HEK293T (cell line): ENCODE data around the gene ART5.
A peak's percentile ranks its signal among the peaks of the same experiment; 100 is the strongest.

Experiments
- CTCF ChIA-PET: fragments of 350-600 bp; formaldehyde crosslinking; extraction: SDS; loops from one replicate; lab custom pipeline; 2021; ENCODE audit warnings: antibody characterized with exemption, inconsistent platforms; lab: Yijun Ruan, JAX
- POLR2A ChIA-PET: fragments of 350-600 bp; formaldehyde crosslinking; extraction: SDS; loops from one replicate; lab custom pipeline; 2020; ENCODE audit warnings: antibody characterized with exemption, inconsistent platforms; lab: Yijun Ruan, JAX
- DNase-seq: peaks from one replicate; pipeline ENCODE4 v3.0.0; 2012; ENCODE audit warnings: mixed read lengths; ENCODE audit errors: extremely low spot score
- ARNT ChIP-seq: fragments of 450-650 bp; IDR thresholded peaks from 2 replicates; pipeline ENCODE4 v1.6.1; 2017; ENCODE audit warnings: mild to moderate bottlenecking
- BHLHE40 ChIP-seq: fragments of 450-650 bp; IDR thresholded peaks from 2 replicates; pipeline ENCODE4 v1.6.1; 2016; ENCODE audit warnings: mild to moderate bottlenecking, moderate library complexity, borderline replicate concordance
- CTBP1 ChIP-seq: fragments of 450-650 bp; IDR thresholded peaks from 2 replicates; pipeline ENCODE4 v1.6.1; 2016; ENCODE audit warnings: borderline replicate concordance
- ELF4 ChIP-seq: fragments of 450-650 bp; IDR thresholded peaks from 2 replicates; pipeline ENCODE4 v1.6.1; 2017; ENCODE audit warnings: antibody characterized with exemption
- FOXA1 ChIP-seq: fragments of 450-650 bp; IDR thresholded peaks from 2 replicates; pipeline ENCODE4 v1.6.1; 2016; ENCODE audit warnings: mild to moderate bottlenecking
- FOXK2 ChIP-seq: fragments of 450-650 bp; IDR thresholded peaks from 2 replicates; pipeline ENCODE4 v1.6.1; 2016; ENCODE audit warnings: mild to moderate bottlenecking
- FOXM1 ChIP-seq: fragments of 450-650 bp; IDR thresholded peaks from 2 replicates; pipeline ENCODE4 v1.6.1; 2017; ENCODE audit warnings: mild to moderate bottlenecking, borderline replicate concordance
- HDGF ChIP-seq: fragments of 450-650 bp; IDR thresholded peaks from 2 replicates; pipeline ENCODE4 v1.6.1; 2017; ENCODE audit warnings: antibody characterized with exemption, borderline replicate concordance
- L3MBTL2 ChIP-seq: fragments of 450-650 bp; conservative IDR thresholded peaks from 2 replicates; pipeline ENCODE4 v1.6.1; 2016; ENCODE audit warnings: mild to moderate bottlenecking
- LEF1 ChIP-seq: fragments of 450-650 bp; IDR thresholded peaks from 2 replicates; pipeline ENCODE4 v1.6.1; 2017; ENCODE audit warnings: mild to moderate bottlenecking, borderline replicate concordance
- NFRKB ChIP-seq: fragments of 450-650 bp; IDR thresholded peaks from 2 replicates; pipeline ENCODE4 v1.6.1; 2016; ENCODE audit warnings: mild to moderate bottlenecking, moderate library complexity
- PKNOX1 ChIP-seq: fragments of 450-650 bp; IDR thresholded peaks from 2 replicates; pipeline ENCODE4 v1.6.1; 2016
- SP1 ChIP-seq: fragments of 450-650 bp; IDR thresholded peaks from 2 replicates; pipeline ENCODE4 v1.6.1; 2017
- SUZ12 ChIP-seq: fragments of 450-650 bp; IDR thresholded peaks from 2 replicates; pipeline ENCODE4 v1.6.1; 2016; ENCODE audit warnings: mild to moderate bottlenecking
- TARDBP ChIP-seq: fragments of 450-650 bp; IDR thresholded peaks from 2 replicates; pipeline ENCODE4 v1.6.1; 2016
- ZNF384 ChIP-seq: fragments of 450-650 bp; IDR thresholded peaks from 2 replicates; pipeline ENCODE4 v1.6.1; 2016

Gene ART5

GRCh38 chr11:3674189-3674588 lies 32.4 kb upstream of the ART5 start:
- ChIA-PET POLR2A (no interaction called here), CTCF (no interaction called here)
- DNase-seq = no peak
- no peak for TF ChIP-seq SUZ12
- no peak for TF ChIP-seq FOXK2
- no peak for TF ChIP-seq BHLHE40
- no peak for TF ChIP-seq LEF1
- TF ChIP-seq HDGF = no peak
- no peak for TF ChIP-seq PKNOX1
- TF ChIP-seq ARNT = no peak
- TF ChIP-seq CTBP1 = no peak
- no peak for TF ChIP-seq FOXA1
- TF ChIP-seq ELF4 = no peak
- TF ChIP-seq ZNF384 = no peak
- TF ChIP-seq SP1 = no peak

GRCh38 chr11:3671334-3672254 lies 29.8 kb upstream of the ART5 start, which contains the start of gene CHRNA10:
Gene CHRNA10, minus strand, starts transcription at chr11:3671384. Its CDS starts 72 bp downstream, at chr11:3671312.
- TF ChIP-seq NFRKB (no peak), SP1 (no peak), ELF4 (no peak), FOXM1 (no peak)
- ChIA-PET POLR2A (no interaction called here), CTCF (no interaction called here)
- DNase-seq = peak; percentile 3

GRCh38 chr11:3669742-3670183 lies 28.0 kb upstream of the ART5 start:
- ChIA-PET POLR2A (no interaction called here), CTCF (no interaction called here)
- DNase-seq = no peak
- TF ChIP-seq HDGF = no peak
- no peak for TF ChIP-seq SUZ12
- no peak for TF ChIP-seq ARNT
- TF ChIP-seq L3MBTL2 = no peak

- TF ChIP-seq SP1 = no peak
- no peak for TF ChIP-seq FOXK2
- TF ChIP-seq L3MBTL2 = no peak
- TF ChIP-seq FOXA1 = no peak
- no peak for TF ChIP-seq FOXM1
- no peak for TF ChIP-seq HDGF
- TF ChIP-seq PKNOX1 = no peak
- no peak for TF ChIP-seq SUZ12
- TF ChIP-seq ELF4 = no peak
- no peak for TF ChIP-seq TARDBP
- no peak for TF ChIP-seq ZNF384
- no peak for DNase-seq
- CTCF ChIA-PET = no interaction called here
- POLR2A ChIA-PET = no interaction called here
These were observed 27.3 kb upstream of the ART5 start for GRCh38 chr11:3669128-3669527.

DNA sequence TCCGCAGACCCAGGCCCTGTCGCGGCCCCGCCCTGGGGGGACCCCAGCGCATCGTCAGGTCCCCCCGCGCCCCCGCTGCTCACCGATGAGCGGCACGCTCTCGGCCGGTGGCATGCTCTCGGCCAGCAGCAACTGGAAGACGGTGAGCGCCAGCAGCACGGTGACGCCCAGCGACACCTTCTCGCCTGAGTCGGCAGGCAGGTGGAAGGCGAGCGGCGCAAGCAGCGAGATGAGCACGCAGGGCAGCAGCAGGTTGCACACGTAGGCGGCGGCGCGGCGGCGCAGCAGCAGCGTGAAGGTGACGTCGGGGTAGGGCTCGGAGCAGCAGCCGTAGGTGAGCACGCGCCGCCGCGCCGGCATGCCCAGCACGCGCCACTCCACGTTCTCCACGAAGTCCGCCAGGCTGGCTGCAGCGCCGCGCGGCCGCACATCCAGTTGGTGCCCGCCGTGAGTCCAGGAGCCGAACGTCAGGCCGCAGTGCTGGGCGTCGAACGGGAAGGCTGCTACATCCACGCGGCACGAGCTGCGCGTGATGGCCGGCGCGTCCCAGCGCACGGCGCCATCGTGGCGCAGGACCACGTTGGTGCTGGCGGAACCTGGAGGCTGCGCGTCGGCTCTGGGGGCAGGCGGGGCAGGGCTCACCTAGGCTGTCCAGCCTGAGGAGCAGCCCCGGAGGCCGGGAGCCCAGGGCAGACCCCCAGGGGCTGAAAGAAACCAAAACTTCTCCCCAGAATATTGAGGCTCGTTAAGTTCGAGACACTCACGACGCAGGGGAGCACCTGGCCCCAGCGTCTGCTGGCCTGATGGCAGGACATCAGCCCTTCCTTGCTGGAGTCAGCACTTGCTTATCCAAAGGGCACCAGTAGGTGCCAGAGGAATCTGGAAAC lies 25.6 kb upstream of the ART5 start:
- DNase-seq = no peak
- ChIA-PET POLR2A (no interaction called here), CTCF (no interaction called here)
- TF ChIP-seq BHLHE40 (no peak), FOXK2 (no peak), ELF4 (no peak), CTBP1 (no peak), ARNT (no peak), NFRKB (no peak), PKNOX1 (no peak), LEF1 (no peak), FOXA1 (no peak), SP1 (no peak), FOXM1 (no peak), ZNF384 (no peak), TARDBP (no peak), SUZ12 (no peak), HDGF (no peak), L3MBTL2 (no peak)

GRCh38 chr11:3666023-3666530 lies 24.3 kb upstream of the ART5 start:
- POLR2A ChIA-PET = no interaction called here
- TF ChIP-seq FOXA1 (no peak), L3MBTL2 (no peak), SP1 (no peak), PKNOX1 (no peak), FOXM1 (no peak), HDGF (no peak), NFRKB (no peak), ELF4 (no peak), FOXK2 (no peak)
- CTCF ChIA-PET = interaction anchor here (0.6 kb wide), 1 partner anchor 109 kb away, joined by 4 read pairs; no protein-coding TSS in a partner anchor
- DNase-seq = no peak
